Epithelial cell of prostate (primary cell): Measurements from ENCODE around the gene PGP.
"Not testable (repeated sequence)": the region's sequence is repeated elsewhere in the genome, so short reads cannot be mapped to it uniquely, and the experiment has no call there.

ENCODE experiments used
- DNase-seq: peaks from one replicate; pipeline ENCODE4 v3.0.0-alpha.2; 2011; ENCODE audit warnings: low read depth, low spot score
- H3K27ac ChIP-seq: fragments of 450-650 bp; 2 replicates; pipeline ENCODE4 v1.5.1; 2017; ENCODE audit warnings: mild to moderate bottlenecking

The PGP gene

DNA sequence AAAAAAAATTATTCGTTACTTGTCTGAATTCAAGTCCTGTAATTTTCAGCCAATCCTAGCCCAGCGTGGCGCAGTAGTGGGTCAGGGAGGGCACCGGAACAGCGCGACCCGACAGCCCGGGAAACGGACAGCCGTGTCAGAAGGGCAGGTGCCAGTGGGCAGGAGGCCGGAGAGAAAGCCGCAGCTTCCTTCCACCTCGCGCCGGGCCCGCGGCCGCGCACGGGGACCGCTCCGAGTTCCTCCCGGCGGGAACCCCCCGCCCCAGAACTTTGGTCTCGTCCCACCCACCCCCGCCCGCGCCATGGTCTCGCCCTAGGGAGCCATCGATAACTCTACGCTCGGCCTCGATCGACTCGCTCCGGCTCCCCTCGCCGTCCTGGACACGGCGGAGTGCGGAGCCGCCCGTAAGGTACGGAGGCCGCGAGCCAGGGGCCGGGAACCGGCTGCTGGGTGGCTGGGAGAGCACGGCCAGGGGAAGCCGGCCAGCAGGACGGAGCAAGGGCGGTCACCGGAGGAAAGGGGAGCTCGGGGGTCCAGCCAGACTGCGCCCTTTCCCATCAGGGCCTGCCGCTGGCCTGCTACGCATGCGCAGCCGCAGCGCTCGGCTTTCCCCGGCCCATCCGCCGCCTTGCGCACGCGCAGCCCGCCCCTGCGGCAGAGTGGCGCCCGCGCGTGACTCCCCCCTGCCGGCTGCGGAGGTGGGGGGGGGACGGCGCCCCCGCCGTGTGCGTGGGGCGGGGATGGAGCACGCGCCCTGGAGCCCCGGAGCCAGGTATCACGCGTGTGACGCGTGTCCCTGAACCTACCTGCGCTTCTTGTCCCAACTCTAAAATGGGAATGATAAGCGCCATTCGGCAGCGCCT lies 9.3 kb downstream of the PGP start, which contains the start of gene MLST8:
Gene MLST8 (plus strand): TSS at position 351 of the 863 bp plus-strand sequence. CDS start 632 bp downstream, outside the sequence.
- peak within 1 kb of the TSS; percentile 74 for H3K27ac ChIP-seq
- peak; percentile 27 for DNase-seq

GRCh38 chr16:2204416-2205103 lies 10.1 kb downstream of the PGP start:
- DNase-seq, result no peak

GRCh38 chr16:2203119-2203688 lies 11.4 kb downstream of the PGP start:
- H3K27ac ChIP-seq, DNase-seq: not testable (repeated sequence)

More at GRCh38 chr16:2204416-2205103, 10.1 kb downstream of the PGP start:
- peak overlapping the region; percentile 74 for H3K27ac ChIP-seq

DNA sequence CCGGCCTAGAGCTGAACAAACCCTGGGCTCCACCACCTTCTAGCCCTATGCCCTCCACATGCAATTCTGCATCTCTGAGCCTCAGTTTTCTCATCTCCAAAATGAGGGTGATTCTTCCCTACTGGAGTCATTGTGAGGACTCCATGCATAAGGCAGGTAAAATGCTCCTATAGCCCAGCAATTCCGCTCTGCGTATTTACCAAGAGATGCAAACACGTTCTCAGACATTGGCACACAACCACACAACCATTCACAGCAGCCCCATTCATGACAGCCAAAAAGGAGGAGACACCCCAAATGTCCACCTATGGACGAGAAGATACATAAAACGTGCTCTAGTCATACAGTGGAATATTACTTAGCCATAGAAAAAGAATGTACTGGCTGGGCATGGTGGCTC lies 14.3 kb downstream of the PGP start:
- H3K27ac ChIP-seq, result no peak overlapping the region
- no peak for DNase-seq

- H3K27ac ChIP-seq, result no peak overlapping the region
- no peak for DNase-seq
Measured at GRCh38 chr16:2199621-2200139, 15.0 kb downstream of the PGP start.

DNA sequence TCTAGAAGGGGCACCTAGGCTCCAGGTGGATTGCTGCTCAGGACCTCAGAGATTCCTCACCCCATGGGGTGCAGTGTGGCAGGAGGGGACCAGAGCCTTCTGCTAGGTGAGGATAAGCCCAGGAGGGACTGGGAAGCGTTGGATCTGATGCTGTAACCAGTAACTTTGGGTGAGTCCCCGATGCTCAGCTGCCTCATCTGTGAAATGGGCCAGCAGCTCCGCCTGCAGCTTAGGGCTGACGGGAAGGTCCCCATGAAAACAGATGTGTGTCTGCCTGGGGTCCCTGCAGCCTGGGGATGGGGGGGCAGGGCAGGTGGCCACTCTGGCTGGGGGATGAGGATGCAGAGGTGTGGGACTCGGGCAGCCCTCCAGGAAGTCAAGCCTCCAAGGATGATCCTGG lies 15.5 kb downstream of the PGP start:
- no peak for DNase-seq

GRCh38 chr16:2198283-2198682 lies 16.4 kb downstream of the PGP start:
- no peak for DNase-seq
- no peak overlapping the region for H3K27ac ChIP-seq

More for the DNA sequence above, 15.5 kb downstream of the PGP start:
- no peak overlapping the region for H3K27ac ChIP-seq

GRCh38 chr16:2197765-2198164 lies 16.9 kb downstream of the PGP start:
- no peak overlapping the region for H3K27ac ChIP-seq
- DNase-seq, result no peak

DNA sequence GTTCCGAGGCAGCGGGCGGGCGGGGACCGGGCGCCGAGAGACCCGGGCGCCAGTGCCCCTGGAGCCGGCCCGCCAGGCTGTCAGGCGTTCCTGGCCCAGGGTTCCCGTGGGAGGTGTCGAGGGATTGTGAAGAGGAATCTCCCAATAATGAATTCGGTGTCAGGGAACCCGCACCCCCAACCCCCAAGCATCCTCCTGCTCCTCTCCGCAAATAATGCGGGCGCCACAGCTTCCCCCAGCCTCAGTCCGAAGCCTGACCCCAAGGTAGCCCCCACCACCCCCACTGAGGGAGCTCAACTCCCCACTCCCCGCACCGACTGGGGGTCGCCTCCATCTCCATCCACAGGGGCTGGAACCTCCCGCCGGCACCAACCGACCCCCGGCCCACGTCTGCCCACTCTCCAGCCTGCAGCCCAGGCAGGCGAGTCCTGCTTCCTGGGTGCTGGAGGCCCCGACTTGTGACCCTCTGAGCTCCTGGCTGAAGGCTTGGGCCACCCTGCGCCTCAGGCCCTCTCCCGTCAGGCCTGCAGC lies 17.6 kb downstream of the PGP start:
- H3K27ac ChIP-seq, result no peak overlapping the region
- DNase-seq, result no peak

DNA sequence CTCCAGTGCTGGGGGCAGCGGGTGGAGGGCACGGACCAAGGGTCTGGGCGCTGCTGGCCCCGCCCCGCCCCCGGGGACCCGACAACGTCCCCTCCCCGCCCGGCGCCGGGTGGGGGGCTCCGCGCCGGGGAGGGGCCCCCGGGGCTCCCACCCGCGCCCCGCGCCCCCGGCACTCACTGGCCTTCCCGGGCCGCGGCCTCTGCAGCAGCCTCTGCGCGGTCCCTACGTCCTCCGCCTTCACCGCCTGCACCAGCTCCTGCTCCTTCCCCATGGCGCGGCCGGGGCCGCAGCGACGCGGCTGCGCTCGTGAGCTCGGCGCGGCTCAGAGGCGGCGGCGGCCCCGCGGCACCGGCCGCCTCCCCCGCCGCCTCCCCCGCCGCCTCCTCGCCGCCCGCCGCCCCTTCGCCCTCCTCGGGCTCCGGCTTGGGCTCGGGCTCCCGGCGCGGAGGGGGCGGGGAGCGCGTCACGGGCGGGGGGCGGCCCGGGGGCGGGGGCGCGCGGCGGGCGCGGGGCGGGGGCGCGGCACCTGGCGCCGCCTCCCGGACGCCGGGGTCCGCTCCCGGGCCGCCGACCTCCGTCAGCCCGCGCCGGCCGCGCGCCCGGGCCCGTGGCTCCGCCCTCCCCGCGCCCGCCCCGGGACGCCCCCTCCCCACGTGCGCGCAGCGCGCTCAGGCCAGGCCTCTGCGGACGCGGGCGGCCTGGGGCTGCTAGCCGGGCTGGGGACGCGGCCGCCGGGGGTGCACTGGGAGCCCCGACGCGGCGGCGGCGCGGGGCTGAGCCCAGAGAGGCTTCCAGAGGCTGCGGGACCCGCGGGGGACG lies 18.3 kb downstream of the PGP start, which contains the start of gene CASKIN1:
Gene CASKIN1 (minus strand): TSS at position 444 of the 819 bp plus-strand sequence. CDS start 173 bp downstream, at position 271.
- H3K27ac ChIP-seq, result no peak within 1 kb of the TSS
- DNase-seq, result no peak

GRCh38 chr16:2195322-2196161 lies 19.1 kb downstream of the PGP start:
- H3K27ac ChIP-seq, result no peak overlapping the region
- DNase-seq, result no peak

- no peak overlapping the region for H3K27ac ChIP-seq
- peak; percentile 24 for DNase-seq
Measured at GRCh38 chr16:2194852-2195321, 19.8 kb downstream of the PGP start.

DNA sequence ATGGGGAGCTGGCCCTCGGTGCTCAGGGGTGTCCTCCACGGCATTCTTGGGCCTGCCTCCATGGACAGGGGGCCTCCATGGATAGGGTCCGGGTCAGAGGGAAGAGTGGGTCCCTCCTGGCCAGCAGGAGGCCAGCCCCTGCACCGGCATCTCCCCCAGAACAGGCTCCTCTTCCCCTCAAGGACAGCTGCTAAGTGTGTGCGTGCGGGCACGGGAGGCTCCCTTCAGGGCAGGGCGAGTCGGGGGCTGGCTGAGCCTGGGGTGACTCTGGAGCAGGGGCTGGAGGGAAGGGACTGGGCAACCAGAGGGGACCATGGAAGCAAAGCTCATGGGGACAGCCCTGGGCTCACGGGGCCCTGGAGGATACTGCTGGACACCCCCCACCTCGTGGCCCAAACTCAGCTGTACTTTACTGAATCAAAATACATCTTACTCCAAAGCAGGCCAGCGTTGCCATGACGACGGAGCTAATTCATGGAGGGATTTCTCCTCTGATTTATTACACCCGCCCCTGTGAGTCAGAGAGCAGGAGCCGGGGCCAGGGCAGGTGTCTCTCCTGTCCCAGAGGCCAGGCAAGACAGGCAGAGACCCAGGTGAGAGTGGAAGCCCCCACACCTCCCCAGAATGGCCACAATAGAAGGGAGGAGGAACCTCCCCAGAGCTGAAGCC lies 20.3 kb downstream of the PGP start:
- no peak for DNase-seq
- H3K27ac ChIP-seq, result no peak overlapping the region

GRCh38 chr16:2191446-2191706 lies 23.3 kb downstream of the PGP start:
- no peak overlapping the region for H3K27ac ChIP-seq
- DNase-seq, result no peak

DNA sequence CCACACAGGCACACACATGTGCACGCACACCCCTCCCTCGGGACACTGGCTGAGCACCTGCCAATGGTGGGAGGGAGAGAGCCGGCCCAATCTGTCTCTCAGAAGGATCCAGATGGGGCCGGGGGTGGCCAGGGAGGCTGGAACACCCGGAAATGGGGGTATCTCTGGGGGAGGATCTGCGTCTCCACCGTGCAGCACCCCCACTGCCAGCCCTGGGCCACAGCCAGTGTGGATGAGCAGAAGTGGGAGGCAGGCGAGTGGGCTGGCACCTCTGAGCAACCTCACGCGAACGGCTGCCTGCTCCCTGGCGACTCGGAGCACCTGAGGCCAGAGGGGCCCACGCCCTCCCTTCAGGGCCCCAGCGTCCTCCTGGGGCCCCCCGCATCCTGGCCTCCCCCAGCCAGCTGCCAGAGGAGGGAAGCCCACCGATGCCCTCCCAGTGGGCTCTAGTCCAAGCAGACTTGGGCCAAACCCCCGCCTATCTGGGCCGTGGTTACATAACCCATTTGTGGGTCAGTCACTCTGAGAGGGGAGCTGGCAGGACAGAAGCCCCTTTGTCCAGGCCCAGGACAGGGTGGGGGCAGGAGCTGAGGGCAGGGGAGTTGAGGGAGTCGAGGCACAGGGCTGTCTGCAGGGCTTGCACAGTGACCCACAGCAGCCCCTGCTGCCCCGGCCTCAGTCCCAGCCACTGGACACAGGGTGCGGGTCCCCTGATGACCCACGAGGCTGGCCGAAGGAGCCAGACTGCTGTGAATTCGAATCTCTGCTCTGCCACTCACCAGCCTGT lies 23.8 kb downstream of the PGP start:
- no peak for DNase-seq
- no peak overlapping the region for H3K27ac ChIP-seq

DNA sequence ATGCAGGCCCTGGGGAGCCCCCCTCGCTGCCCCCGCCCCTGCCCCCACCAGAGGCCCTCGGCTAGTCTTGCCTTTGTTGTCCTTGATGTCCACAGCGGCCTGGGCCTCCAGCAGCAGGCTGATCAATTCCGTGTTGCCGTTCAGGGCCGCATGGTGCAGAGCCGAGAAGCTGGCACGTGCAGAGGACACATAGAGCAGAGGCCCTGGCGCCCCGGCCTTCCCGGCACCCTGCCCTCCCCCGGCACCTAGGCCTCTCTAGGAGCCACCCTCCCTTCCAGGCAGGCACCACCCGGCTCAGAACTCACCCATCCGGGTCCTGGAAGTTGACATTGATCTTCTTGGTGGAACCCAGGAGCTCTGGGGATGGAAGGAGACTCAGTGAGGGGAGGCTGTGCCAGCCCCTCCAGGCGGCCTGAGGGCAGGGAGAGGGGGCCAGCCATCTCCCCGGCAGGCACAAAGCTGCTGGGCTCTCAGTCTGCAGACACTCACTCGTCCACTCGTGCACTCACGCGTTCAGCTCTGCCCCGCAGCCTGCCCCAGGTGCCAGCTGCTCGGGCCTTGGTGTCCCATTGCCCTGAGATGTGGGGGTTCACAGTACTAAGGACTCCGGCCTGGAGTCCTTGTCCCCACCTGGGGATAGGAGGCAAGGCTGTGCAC lies 24.5 kb downstream of the PGP start:
- DNase-seq, result no peak
- H3K27ac ChIP-seq, result no peak overlapping the region

GRCh38 chr16:2189252-2189893 lies 25.3 kb downstream of the PGP start:
- no peak for DNase-seq
- no peak overlapping the region for H3K27ac ChIP-seq
